Measurements from ENCODE around the gene YIPF1.

The YIPF1 gene

GRCh38 chr1:53913352-53914033 is 23.9 kb upstream of the YIPF1 start:
- Histone ChIP-seq H3K27ac (ENCODE audit: low read depth, low read length) (no peak overlapping the region), H3K4me1 (ENCODE audit: control insufficient read depth, insufficient read depth, low read length) (peaks cover 23% of the 10 kb centered on the region), H3K4me3 (ENCODE audit: low read depth, low read length) (no peak overlapping the region), H3K27me3 (ENCODE audit: control insufficient read depth, insufficient read depth, low read length) (no peaks in the 10 kb centered on the region), H3K36me3 (ENCODE audit: control insufficient read depth, insufficient read depth, low read length) (no peaks in the 10 kb centered on the region; the same call in 1 of the 2 replicates), H3K9ac (ENCODE audit: low read length) (no peak overlapping the region), H3K9me3 (ENCODE audit: control insufficient read depth, insufficient read depth, low read depth, low read length) (no peaks in the 10 kb centered on the region)

GRCh38 chr1:53911442-53911841 is 21.8 kb upstream of the YIPF1 start:
- peaks cover 23% of the 10 kb centered on the region for H3K4me1 ChIP-seq (ENCODE audit: control insufficient read depth, insufficient read depth, low read length)
- no peaks in the 10 kb centered on the region for H3K27me3 ChIP-seq (ENCODE audit: control insufficient read depth, insufficient read depth, low read length)
- no peaks in the 10 kb centered on the region for H3K9me3 ChIP-seq (ENCODE audit: control insufficient read depth, insufficient read depth, low read depth, low read length)
- H3K36me3 ChIP-seq (ENCODE audit: control insufficient read depth, insufficient read depth, low read length) = no peaks in the 10 kb centered on the region
- no peak overlapping the region for H3K27ac ChIP-seq (ENCODE audit: low read depth, low read length)
- H3K4me3 ChIP-seq (ENCODE audit: low read depth, low read length) = no peak overlapping the region
- no peak overlapping the region for H3K9ac ChIP-seq (ENCODE audit: low read length)

- Histone ChIP-seq H3K9me3 (ENCODE audit: control insufficient read depth, insufficient read depth, low read depth, low read length) (no peaks in the 10 kb centered on the region), H3K4me3 (ENCODE audit: low read depth, low read length) (no peak overlapping the region), H3K27me3 (ENCODE audit: control insufficient read depth, insufficient read depth, low read length) (no peaks in the 10 kb centered on the region), H3K27ac (ENCODE audit: low read depth, low read length) (no peak overlapping the region), H3K4me1 (ENCODE audit: control insufficient read depth, insufficient read depth, low read length) (peaks cover 18% of the 10 kb centered on the region), H3K9ac (ENCODE audit: low read length) (no peak overlapping the region), H3K36me3 (ENCODE audit: control insufficient read depth, insufficient read depth, low read length) (no peaks in the 10 kb centered on the region)
Observed at GRCh38 chr1:53909946-53910345, 20.3 kb upstream of the YIPF1 start.

- Histone ChIP-seq H3K9me3 (ENCODE audit: control insufficient read depth, insufficient read depth, low read depth, low read length) (no peaks in the 10 kb centered on the region), H3K4me1 (ENCODE audit: control insufficient read depth, insufficient read depth, low read length) (no peaks in the 10 kb centered on the region), H3K36me3 (ENCODE audit: control insufficient read depth, insufficient read depth, low read length) (no peaks in the 10 kb centered on the region), H3K27me3 (ENCODE audit: control insufficient read depth, insufficient read depth, low read length) (no peaks in the 10 kb centered on the region), H3K27ac (ENCODE audit: low read depth, low read length) (no peak overlapping the region), H3K4me3 (ENCODE audit: low read depth, low read length) (no peak overlapping the region), H3K9ac (ENCODE audit: low read length) (no peak overlapping the region)
Observed at GRCh38 chr1:53906121-53906520, 16.5 kb upstream of the YIPF1 start.

GRCh38 chr1:53905509-53905908 is 15.9 kb upstream of the YIPF1 start:
- Histone ChIP-seq H3K4me1 (ENCODE audit: control insufficient read depth, insufficient read depth, low read length) (no peaks in the 10 kb centered on the region), H3K27ac (ENCODE audit: low read depth, low read length) (no peak overlapping the region), H3K36me3 (ENCODE audit: control insufficient read depth, insufficient read depth, low read length) (no peaks in the 10 kb centered on the region), H3K4me3 (ENCODE audit: low read depth, low read length) (no peak overlapping the region), H3K9ac (ENCODE audit: low read length) (no peak overlapping the region), H3K9me3 (ENCODE audit: control insufficient read depth, insufficient read depth, low read depth, low read length) (no peaks in the 10 kb centered on the region), H3K27me3 (ENCODE audit: control insufficient read depth, insufficient read depth, low read length) (no peaks in the 10 kb centered on the region)

GRCh38 chr1:53902235-53903138 is 12.9 kb upstream of the YIPF1 start:
- Histone ChIP-seq H3K27me3 (ENCODE audit: control insufficient read depth, insufficient read depth, low read length) (no peaks in the 10 kb centered on the region), H3K4me3 (ENCODE audit: low read depth, low read length) (no peak overlapping the region), H3K9me3 (ENCODE audit: control insufficient read depth, insufficient read depth, low read depth, low read length) (no peaks in the 10 kb centered on the region), H3K36me3 (ENCODE audit: control insufficient read depth, insufficient read depth, low read length) (no peaks in the 10 kb centered on the region), H3K27ac (ENCODE audit: low read depth, low read length) (no peak overlapping the region), H3K4me1 (ENCODE audit: control insufficient read depth, insufficient read depth, low read length) (no peaks in the 10 kb centered on the region), H3K9ac (ENCODE audit: low read length) (no peak overlapping the region)

GRCh38 chr1:53899708-53900107 is 10.1 kb upstream of the YIPF1 start:
- Histone ChIP-seq H3K9me3 (ENCODE audit: control insufficient read depth, insufficient read depth, low read depth, low read length) (no peaks in the 10 kb centered on the region), H3K4me3 (ENCODE audit: low read depth, low read length) (no peak overlapping the region), H3K27ac (ENCODE audit: low read depth, low read length) (no peak overlapping the region), H3K9ac (ENCODE audit: low read length) (no peak overlapping the region), H3K27me3 (ENCODE audit: control insufficient read depth, insufficient read depth, low read length) (no peaks in the 10 kb centered on the region), H3K4me1 (ENCODE audit: control insufficient read depth, insufficient read depth, low read length) (no peaks in the 10 kb centered on the region), H3K36me3 (ENCODE audit: control insufficient read depth, insufficient read depth, low read length) (no peaks in the 10 kb centered on the region)

GRCh38 chr1:53899206-53899628 is 9.6 kb upstream of the YIPF1 start:
- H3K27ac ChIP-seq (ENCODE audit: low read depth, low read length) = no peak overlapping the region
- H3K4me3 ChIP-seq (ENCODE audit: low read depth, low read length) = no peak overlapping the region
- H3K4me1 ChIP-seq (ENCODE audit: control insufficient read depth, insufficient read depth, low read length) = no peaks in the 10 kb centered on the region
- no peaks in the 10 kb centered on the region for H3K36me3 ChIP-seq (ENCODE audit: control insufficient read depth, insufficient read depth, low read length)
- no peaks in the 10 kb centered on the region for H3K27me3 ChIP-seq (ENCODE audit: control insufficient read depth, insufficient read depth, low read length)
- H3K9ac ChIP-seq (ENCODE audit: low read length) = no peak overlapping the region
- no peaks in the 10 kb centered on the region for H3K9me3 ChIP-seq (ENCODE audit: control insufficient read depth, insufficient read depth, low read depth, low read length)

GRCh38 chr1:53896635-53897229 is 7.1 kb upstream of the YIPF1 start:
- H3K4me1 ChIP-seq (ENCODE audit: control insufficient read depth, insufficient read depth, low read length) = no peaks in the 10 kb centered on the region
- no peaks in the 10 kb centered on the region for H3K27me3 ChIP-seq (ENCODE audit: control insufficient read depth, insufficient read depth, low read length)
- H3K36me3 ChIP-seq (ENCODE audit: control insufficient read depth, insufficient read depth, low read length) = no peaks in the 10 kb centered on the region
- no peak overlapping the region for H3K27ac ChIP-seq (ENCODE audit: low read depth, low read length)
- H3K9ac ChIP-seq (ENCODE audit: low read length) = no peak overlapping the region
- H3K4me3 ChIP-seq (ENCODE audit: low read depth, low read length) = no peak overlapping the region
- H3K9me3 ChIP-seq (ENCODE audit: control insufficient read depth, insufficient read depth, low read depth, low read length) = no peaks in the 10 kb centered on the region

- Histone ChIP-seq H3K27ac (ENCODE audit: low read depth, low read length) (no peak overlapping the region), H3K9ac (ENCODE audit: low read length) (peak overlapping the region; percentile 35), H3K9me3 (ENCODE audit: control insufficient read depth, insufficient read depth, low read depth, low read length) (no peaks in the 10 kb centered on the region), H3K36me3 (ENCODE audit: control insufficient read depth, insufficient read depth, low read length) (no peaks in the 10 kb centered on the region), H3K4me3 (ENCODE audit: low read depth, low read length) (no peak overlapping the region), H3K27me3 (ENCODE audit: control insufficient read depth, insufficient read depth, low read length) (no peaks in the 10 kb centered on the region), H3K4me1 (ENCODE audit: control insufficient read depth, insufficient read depth, low read length) (peaks cover 1% of the 10 kb centered on the region; the same call in 1 of the 2 replicates)
Observed at GRCh38 chr1:53895421-53895820, 5.8 kb upstream of the YIPF1 start.

GRCh38 chr1:53894644-53895043 is 5.0 kb upstream of the YIPF1 start:
- no peak overlapping the region for H3K4me3 ChIP-seq (ENCODE audit: low read depth, low read length)
- no peak overlapping the region for H3K9ac ChIP-seq (ENCODE audit: low read length)
- H3K4me1 ChIP-seq (ENCODE audit: control insufficient read depth, insufficient read depth, low read length) = peaks cover 7% of the 10 kb centered on the region
- no peaks in the 10 kb centered on the region for H3K27me3 ChIP-seq (ENCODE audit: control insufficient read depth, insufficient read depth, low read length)
- no peaks in the 10 kb centered on the region for H3K9me3 ChIP-seq (ENCODE audit: control insufficient read depth, insufficient read depth, low read depth, low read length)
- H3K27ac ChIP-seq (ENCODE audit: low read depth, low read length) = no peak overlapping the region
- H3K36me3 ChIP-seq (ENCODE audit: control insufficient read depth, insufficient read depth, low read length) = no peaks in the 10 kb centered on the region
